NOMO-1 treated with dmso at 0.1 percent for 144 hours (cell line): Measurements from ENCODE around the gene TPH1.
"Not testable (repeated sequence)": the region's sequence is repeated elsewhere in the genome, so short reads cannot be mapped to it uniquely, and the experiment has no call there.

ENCODE experiments used
- DNase-seq: peaks from one replicate; lab custom pipeline; 2025; ENCODE audit not compliant: unreplicated experiment; lab: John Stamatoyannopoulos, UW

TPH1 gene

DNA sequence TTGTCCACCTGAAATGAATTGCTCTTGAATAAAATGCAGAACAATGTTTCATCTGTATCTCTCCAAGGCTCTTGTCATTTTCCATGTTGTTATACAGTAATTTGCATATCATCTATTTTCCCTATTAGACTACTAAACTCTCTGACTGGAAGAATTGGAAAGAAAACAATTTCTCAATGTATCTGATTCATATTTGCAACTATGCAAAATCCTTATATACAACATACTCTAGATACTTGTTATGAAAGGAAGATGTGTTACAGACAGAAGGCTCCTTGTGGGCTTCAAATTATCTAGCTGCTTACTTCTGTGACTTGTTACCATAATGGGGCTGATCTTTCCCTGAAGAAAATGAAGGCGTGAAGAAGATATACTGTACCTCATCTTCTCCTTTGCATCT, 23.6 kb downstream of the TPH1 start:
- DNase-seq = no peak

DNA sequence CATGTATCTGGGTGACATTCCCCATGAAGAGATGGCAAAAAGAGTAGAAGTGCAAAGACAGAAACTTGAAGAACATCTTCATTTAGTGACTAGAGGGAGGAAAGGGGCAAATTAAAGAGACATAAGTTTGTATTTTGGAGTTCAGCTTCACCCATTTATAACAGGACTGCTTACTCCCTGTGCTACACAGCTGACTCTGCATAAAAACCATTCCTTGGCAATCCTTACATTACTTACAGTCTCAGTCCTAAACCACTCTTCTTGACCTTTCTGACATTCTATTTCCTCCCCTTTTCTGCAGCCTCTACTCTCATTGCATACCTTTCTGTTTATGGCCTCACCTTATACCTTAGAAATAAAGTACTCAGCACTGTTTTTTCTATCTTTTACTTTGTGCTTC, 26.4 kb downstream of the TPH1 start:
- DNase-seq = no peak

DNA sequence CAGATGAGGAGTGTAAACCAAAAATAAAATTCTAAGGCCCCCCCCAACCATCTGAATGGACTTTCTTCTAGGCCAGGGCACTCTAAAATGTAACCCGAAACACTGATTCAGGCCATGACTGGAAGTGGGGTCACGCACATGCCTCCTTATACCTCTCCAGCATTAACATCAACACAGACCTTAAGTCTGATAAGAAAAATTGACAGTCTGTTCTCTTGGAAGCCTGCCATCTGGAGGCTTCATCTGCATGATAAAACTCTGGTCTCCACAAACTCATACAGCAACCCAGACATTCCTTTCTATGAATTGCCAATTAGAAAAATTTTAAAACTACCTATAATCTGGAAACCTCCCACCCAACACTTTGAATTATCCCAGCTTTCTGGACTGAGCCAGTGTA, 29.3 kb downstream of the TPH1 start:
- no peak for DNase-seq

DNA sequence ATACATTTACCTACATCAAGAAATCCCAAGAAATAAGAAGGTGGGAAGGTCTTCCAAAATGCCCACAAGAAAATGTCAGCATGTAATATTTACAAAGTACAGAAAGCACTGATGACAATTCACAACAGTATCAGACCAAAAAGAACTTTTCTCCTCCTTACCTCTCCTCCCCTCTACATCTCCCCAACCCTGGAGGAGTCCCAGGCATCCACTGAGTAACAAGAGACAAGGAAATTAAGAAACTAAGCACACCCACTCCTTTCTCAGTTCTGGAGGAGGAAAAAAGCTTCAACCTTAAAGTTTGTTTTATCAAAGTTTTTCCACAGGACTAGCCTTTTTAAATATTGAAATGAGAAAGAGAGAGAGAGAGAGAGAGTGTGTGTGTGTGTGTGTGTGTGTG, 31.2 kb downstream of the TPH1 start:
- DNase-seq = no peak

DNA sequence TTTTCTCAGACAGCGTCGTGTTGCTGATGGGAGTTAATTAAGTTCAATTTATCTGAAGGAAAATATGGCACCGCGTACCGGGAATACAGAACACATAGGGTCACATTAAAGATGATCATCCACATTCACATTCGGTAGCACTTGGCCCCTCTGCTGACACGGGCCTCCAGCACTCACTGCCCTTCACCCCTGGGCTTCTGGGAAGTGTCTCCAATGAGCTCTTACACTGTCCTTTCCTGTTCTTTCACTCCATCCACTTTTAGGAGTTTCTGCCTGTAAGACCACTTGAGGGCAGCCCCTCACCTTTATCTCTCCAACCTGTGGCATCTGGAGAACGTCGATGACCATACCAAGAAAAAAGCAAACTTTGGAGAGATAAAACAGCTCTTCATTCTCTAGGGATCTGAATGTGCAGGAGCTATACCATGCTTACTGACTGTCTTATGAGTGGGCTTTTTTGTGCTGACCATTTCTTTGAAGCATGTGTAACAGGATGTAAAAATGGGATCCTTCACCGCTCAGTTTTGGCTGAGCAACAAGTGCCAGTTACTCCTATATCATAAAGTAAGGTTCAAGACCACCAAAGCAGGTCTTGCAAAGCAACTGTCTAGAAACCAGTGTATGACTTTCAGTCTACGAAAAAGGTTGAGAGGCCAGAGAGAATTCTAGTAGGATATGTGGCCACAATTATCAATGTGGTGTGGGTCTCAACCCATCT, 32.1 kb downstream of the TPH1 start:
- DNase-seq = no peak

DNA sequence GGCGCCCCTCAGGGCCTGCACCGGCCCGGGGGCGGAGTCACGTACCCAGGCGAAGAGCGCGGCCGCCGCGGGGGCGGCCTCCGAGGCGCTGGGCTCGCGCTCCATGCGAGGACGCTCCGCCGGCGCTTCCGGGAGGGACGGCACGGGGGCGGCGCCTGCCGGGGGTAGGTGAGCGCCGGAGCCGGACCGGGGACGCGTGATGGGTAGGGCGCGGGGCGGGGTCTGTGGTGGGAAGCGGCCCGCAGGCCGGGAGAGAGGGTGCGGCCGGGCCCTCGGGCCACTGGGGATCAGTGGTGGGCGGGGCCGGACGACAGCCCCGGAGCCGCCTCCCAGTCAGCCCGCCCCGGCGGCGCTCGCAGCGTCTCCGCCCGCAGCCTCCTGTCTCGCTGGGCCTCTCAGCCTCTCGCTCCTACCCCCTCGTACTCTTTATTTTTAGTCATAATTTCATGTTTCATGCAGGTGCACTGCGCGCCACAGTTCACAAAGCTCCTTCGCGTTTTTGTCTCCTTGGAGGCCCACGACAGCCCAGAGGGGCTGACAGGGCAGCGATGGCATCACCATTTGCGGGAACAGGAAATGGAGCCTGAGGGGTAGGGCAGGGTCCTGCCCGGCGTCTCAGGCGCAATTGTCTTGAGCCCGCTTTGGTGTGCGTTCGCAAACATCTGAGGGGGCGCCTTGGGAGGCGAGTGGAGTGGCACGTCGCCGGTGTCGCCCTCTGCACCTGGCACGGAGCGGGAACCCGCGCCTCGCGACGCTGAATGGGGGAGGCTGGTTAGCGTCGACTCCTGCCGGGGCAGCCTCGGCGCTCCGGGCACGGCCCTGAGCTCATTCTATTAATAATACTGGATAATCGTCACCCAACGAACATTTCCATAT, 32.9 kb downstream of the TPH1 start, which contains the start of gene SERGEF:
TSS of gene SERGEF (minus strand) at position 142 of the 876 bp plus-strand sequence. CDS start at position 105, 37 bp downstream.
- peak; percentile 90 for DNase-seq

DNA sequence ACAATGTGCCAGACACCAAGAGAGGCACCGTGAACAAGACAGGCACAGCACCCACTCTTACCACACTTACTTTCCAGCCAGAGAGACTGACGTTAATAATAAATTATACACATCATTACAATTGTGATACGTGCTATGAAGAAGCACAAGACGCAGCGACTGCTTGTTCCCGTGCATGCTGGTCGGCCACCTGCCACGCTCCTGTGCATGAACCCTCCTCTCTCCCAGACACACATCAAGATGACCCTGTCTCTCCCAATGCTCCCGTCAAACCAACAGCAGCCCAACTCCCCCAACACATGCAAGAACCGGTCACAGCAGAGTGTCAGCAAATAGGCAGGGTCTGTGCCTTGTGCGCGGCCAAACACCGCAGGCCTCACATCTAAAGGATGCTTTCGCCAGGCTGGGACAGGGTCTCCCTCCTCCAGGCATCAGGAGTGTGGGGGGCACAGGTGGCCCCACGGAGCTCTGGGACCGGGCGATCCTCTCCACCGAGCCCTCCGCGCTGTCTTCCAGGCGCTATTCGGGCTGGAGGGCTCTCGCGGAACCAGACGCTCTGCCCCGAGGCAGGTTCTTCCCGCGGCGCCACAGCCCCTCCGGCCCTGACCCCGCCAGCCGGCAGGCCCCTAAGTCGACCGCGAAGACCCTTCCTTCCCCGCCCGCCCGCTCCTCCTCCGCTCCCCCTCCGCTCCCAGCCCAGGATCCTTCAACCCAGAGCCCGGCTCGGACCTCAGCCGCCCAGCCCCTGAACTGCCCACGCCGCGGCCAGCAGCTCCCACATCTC, 33.8 kb downstream of the TPH1 start:
- DNase-seq = no peak

DNA sequence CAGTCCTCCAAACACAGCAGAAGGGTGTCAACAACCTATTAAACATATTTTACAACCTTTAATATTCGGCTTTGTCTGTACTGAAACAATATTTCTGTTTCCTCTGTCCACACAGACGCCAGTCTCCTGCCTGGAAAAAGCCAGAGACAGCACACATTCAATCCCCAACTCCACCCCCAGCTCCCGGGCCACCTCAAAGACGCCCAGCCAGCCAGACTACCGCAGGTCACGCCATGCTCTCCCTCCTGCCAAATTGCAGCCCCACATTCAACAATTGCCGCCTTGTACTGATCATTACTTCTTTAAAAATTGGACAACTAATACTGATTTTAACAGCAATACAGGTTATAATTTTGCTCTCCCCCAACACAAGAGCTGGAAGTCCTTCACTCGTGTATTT, 34.4 kb downstream of the TPH1 start:
- DNase-seq = no peak

DNA sequence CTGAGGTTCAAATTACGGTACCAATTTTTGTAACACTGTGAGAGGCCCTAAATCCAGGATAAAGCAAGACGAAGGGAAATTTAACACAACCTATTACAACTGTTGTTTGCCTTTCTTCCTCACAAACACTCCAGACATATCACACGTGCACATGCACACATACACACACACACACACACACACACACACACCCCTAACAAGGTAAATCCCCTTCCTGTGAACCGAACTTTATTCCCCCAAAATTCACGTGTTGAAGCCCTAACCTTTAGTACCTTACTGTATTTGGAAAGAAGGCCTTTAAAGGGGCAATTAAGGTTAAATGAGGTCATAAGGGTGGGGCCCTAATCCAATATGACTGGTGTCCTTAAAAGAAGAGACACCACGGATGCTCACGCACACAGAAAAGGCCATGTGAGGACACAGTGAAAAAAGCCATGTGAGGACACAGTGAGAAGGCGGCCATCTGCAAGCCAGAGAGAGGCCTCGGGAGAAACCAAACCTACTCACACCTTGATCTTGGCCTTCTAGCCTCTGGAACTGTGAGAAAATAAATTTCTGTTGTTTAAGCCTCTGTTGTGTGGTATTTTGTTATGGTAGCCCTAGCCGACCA, 35.0 kb downstream of the TPH1 start:
- no peak for DNase-seq

DNA sequence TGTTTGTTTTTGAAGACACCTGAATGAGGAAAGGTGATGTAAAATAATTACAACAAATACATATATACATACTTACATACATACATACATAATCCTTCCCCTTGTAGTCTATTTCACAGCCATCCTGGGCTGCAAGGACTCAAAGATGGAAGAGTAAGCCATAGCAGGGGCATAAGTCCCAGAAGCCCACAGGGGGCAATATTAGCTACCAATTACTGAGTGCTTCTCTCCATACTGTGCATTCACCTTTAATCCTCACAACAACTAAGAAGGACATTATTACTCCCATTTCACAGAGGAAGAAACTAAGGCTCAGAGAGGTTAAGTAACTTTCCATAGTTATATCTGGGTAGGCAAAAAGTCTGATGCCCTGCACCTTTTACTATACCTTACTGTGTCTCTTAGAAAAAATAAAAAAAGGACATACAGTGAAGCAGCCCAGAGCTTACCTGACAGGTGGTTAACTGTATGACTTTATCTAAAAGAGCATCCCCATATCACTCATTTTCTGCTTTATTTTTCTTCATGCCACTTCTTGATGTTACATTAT, 35.9 kb downstream of the TPH1 start:
- DNase-seq = no peak

DNA sequence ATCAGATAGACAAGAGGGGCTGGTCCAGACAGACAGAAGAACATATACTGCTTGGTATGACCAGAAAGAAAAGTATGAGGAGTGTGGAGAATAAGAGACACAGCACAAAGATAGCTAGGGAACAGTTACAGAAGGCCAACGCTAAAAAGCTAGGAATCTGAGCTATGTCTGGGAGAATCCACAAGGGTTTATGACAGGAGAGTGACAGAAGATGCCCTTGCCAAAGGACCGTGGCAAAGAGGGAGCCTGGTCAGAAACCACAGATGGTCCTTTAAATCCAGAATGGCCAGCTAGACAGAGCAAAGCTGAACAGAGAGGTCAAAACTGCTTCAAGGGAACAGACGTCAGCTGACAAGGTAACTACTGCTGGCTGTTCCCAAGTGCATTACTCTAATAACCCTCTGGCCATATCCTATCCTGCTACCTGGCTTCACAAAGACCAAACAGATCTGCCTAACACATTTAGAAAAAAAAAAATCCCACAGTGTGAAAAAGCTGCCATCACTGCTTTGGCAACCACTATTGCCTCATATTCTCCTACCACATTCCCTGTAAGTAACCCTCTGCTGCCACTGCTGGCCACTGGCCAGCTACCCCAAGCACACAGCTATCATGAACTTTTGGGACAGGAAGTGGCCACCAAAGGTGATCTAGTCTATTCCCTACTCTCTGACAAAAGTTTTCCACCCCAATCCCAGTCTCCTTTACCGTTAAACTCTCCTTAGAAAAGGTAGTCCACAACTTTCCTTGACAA, 40.5 kb downstream of the TPH1 start:
- DNase-seq = no peak

DNA sequence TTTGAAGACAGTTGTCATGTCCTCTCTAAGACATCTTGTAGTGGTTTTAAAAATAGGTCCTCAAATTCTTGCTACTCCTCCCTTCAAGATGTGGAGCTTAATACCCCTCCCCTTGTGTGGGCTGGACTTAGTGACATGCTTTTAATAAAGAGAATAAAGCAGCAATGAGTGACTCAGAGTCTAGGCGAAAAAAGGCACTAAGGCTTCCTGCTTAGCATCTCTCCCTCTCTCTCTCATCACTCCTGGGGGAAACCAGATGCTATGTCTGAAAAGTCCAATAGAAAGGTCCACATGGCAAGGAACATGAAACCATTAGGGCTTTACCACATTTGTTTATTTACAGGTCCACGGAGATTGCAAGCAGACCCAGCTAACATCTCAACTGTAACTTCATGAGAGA, 44.9 kb downstream of the TPH1 start:
- DNase-seq = no peak

DNA sequence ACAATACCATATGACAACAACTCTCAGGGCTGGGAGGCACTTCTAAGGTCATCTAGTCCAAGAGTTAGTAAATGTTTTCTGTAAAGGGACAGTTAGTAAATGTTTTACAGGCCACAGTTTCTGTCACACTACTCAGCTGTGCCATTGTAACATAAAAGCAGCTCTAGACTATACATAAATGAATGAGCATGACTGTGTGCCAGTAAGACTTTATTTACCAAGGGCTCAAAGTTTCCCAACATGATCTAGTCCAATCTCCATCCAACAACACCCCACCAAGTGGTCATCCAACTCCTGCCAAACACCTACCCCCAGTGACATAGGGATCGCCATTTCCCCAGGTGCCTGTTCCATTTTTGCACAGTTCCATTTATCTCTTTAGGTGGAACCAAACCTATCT, 45.3 kb downstream of the TPH1 start:
- no peak for DNase-seq

DNA sequence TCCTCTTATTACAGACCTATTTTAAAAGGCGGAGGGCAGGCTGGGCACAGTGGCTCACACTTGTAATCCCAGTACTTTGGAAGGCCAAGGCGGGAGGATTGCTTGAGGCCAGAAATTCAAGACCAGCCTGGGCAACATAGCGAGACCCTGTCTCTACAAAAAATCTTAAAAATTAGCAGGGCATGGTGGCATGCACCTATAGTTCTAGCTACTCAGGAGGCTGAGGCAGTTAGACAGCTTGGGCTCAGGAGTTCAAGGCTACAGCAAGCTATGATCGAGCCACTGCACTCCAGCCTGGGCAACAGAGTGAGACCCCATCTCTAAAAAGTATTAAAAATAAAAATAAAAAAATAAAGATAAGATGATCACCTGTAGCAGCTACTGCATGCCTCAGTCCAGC, 45.9 kb downstream of the TPH1 start:
- not testable (repeated sequence) for DNase-seq
